ENCODE measurements around the gene GPATCH3. TPM values are rescaled to one million over a fixed set of nuclear protein-coding genes. Genes with fewer than 3 reads are reported as not detected.

The GPATCH3 gene
- total and polyA plus RNA-seq, 2 of the 8 experiments (the other 6 are each of a cell fraction or from before 2014, with no cell fraction given) = 7.9 to 17.4 TPM

GRCh38 chr1:26862781-26863684, 37.2 kb downstream of the GPATCH3 start, which contains the start of gene SFN (continued):
- TF ChIP-seq, protein P1, sequence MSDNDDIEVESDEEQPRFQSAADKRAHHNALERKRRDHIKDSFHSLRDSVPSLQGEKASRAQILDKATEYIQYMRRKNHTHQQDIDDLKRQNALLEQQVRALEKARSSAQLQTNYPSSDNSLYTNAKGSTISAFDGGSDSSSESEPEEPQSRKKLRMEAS (IDR thresholded peaks at IDR 0.05) = peak; percentile 44
- no peak for TF ChIP-seq TAF7 (optimal IDR thresholded peaks at IDR 0.05; ENCODE audit: borderline replicate concordance, low read depth, low read length)
- peak; percentile 79; the same call in 1 of the 2 replicates for TF ChIP-seq JUND (IDR thresholded peaks at IDR 0.05; ENCODE audit: low read length)

Measured in H1 (cell line).